ENCODE results near the gene AVPR1A.

GRCh38 chr12:63093084-63093483 lies 57.9 kb downstream of the AVPR1A start:
- TF ChIP-seq, protein P1, sequence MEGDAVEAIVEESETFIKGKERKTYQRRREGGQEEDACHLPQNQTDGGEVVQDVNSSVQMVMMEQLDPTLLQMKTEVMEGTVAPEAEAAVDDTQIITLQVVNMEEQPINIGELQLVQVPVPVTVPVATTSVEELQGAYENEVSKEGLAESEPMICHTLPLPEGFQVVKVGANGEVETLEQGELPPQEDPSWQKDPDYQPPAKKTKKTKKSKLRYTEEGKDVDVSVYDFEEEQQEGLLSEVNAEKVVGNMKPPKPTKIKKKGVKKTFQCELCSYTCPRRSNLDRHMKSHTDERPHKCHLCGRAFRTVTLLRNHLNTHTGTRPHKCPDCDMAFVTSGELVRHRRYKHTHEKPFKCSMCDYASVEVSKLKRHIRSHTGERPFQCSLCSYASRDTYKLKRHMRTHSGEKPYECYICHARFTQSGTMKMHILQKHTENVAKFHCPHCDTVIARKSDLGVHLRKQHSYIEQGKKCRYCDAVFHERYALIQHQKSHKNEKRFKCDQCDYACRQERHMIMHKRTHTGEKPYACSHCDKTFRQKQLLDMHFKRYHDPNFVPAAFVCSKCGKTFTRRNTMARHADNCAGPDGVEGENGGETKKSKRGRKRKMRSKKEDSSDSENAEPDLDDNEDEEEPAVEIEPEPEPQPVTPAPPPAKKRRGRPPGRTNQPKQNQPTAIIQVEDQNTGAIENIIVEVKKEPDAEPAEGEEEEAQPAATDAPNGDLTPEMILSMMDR (IDR thresholded peaks at IDR 0.05; ENCODE audit: insufficient read depth, low read depth, low read length): no peak
- TF ChIP-seq EZH2 (IDR thresholded peaks at IDR 0.05; ENCODE audit: insufficient read depth, low read length): no peak

Measured in astrocyte (in vitro differentiated cells and primary cell).